B cell (primary cell): ENCODE data around the gene CTDSP2.

Source experiments
- CTCF ChIP-seq: fragments of 200-600 bp; IDR thresholded peaks from one replicate; pipeline ENCODE4 v1.8.0; 2022; ENCODE audit warnings: antibody characterized with exemption, mild to moderate bottlenecking
- EZH2 ChIP-seq: IDR thresholded peaks from 2 replicates; pipeline ENCODE4 v1.6.1; 2012; ENCODE audit warnings: borderline replicate concordance, low read depth, mild to moderate bottlenecking, moderate library complexity, low read length; ENCODE audit not compliant: insufficient read depth, poor library complexity, severe bottlenecking

DNA sequence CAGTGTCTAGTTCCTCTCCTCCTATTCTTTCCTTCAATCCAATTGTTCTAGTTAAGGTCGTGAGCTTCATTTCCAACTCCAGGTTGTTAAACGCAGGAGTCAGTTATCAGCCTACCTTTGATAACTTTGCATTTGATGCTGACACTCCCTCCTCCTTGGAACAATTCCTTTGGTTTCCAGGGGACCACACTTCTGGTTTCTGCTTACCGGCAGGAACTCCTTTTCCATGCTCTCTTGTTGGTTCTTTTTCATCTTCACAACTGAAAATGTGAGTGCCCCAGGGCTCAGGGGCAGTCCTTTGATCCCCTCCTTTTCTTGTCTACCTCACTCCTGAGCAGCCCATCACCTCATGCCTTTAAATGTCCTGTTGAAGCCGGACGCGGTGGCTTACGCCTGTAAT is 69.2 kb downstream of the CTDSP2 start:
- no peak for TF ChIP-seq CTCF
- TF ChIP-seq EZH2 = no peak
